HL-60 (cell line): Measurements from ENCODE around the gene BCDIN3D.

ENCODE experiments used
- DNase-seq, 2 experiments: peaks; one replicate each; pipeline ENCODE4 v3.0.0-alpha.2; 2010 to 2020; ENCODE audit warnings: low read depth in 1 of 2, low spot score in 1 of 2
- H3K27ac ChIP-seq: fragments of 250-450 bp; sonication (Bioruptor Pico); replicated peaks from 2 replicates; pipeline ENCODE4 v1.5.1; 2020; ENCODE audit warnings: mild to moderate bottlenecking, moderate library complexity
- H3K27me3 ChIP-seq: fragments of 250-450 bp; sonication (Bioruptor Pico); 2 replicates; pipeline ENCODE4 v1.5.1; 2021; ENCODE audit warnings: mild to moderate bottlenecking, moderate library complexity; ENCODE audit not compliant: insufficient read depth, poor library complexity, severe bottlenecking
- H3K4me3 ChIP-seq: replicated peaks from 2 replicates; pipeline ENCODE4 v1.5.1; 2011; ENCODE audit warnings: mild to moderate bottlenecking, control low read depth, low read length; ENCODE audit not compliant: insufficient read depth
- CTCF ChIP-seq: IDR thresholded peaks from one replicate; pipeline ENCODE4 v1.5.1; 2011; ENCODE audit warnings: low read length, control low read depth, inconsistent platforms; ENCODE audit not compliant: insufficient read depth
- GABPA ChIP-seq: IDR thresholded peaks from 2 replicates; pipeline ENCODE4 v1.6.1; 2012; ENCODE audit warnings: low read depth
- POLR2AphosphoS5 ChIP-seq: IDR thresholded peaks from 2 replicates; pipeline ENCODE4 v1.6.1; 2012; ENCODE audit warnings: low read depth
- REST ChIP-seq: IDR thresholded peaks from 2 replicates; pipeline ENCODE4 v1.6.1; 2012; ENCODE audit warnings: low read depth; ENCODE audit not compliant: insufficient replicate concordance
- SPI1 ChIP-seq: IDR thresholded peaks from 2 replicates; pipeline ENCODE4 v1.6.1; 2012; ENCODE audit warnings: low read depth, mild to moderate bottlenecking, borderline replicate concordance

The BCDIN3D gene

GRCh38 chr12:49796606-49797448, 46.1 kb downstream of the BCDIN3D start:
- TF ChIP-seq CTCF (no peak), SPI1 (no peak), POLR2AphosphoS5 (no peak), GABPA (no peak), REST (no peak)
- Histone ChIP-seq H3K27me3 (no peaks in the 10 kb centered on the region), H3K27ac (no peak overlapping the region), H3K4me3 (no peak overlapping the region)
- DNase-seq = no peak

- H3K27me3 ChIP-seq = no peaks in the 10 kb centered on the region
- TF ChIP-seq SPI1 = no peak
- TF ChIP-seq CTCF = no peak
- no peak for TF ChIP-seq POLR2AphosphoS5
- no peak for TF ChIP-seq REST
- no peak for TF ChIP-seq GABPA
- H3K27ac ChIP-seq = no peak overlapping the region
- DNase-seq = no peak
- no peak overlapping the region for H3K4me3 ChIP-seq
Measured at GRCh38 chr12:49796155-49796554, 46.8 kb downstream of the BCDIN3D start.

GRCh38 chr12:49795654-49796105, 47.2 kb downstream of the BCDIN3D start:
- no peak overlapping the region for H3K27ac ChIP-seq
- DNase-seq = no peak
- TF ChIP-seq CTCF = no peak
- TF ChIP-seq REST = no peak
- no peak for TF ChIP-seq POLR2AphosphoS5
- no peak for TF ChIP-seq GABPA
- no peak for TF ChIP-seq SPI1
- H3K27me3 ChIP-seq = no peaks in the 10 kb centered on the region
- no peak overlapping the region for H3K4me3 ChIP-seq
